AML-193 (cell line): ENCODE measurements around the gene DOCK11.

Source experiments
- DNase-seq, 2 experiments: peaks; one replicate each; lab custom pipeline; 2025; lab: John Stamatoyannopoulos, UW

The DOCK11 gene

GRCh38 chrX:118630848-118631247 lies 135.2 kb downstream of the DOCK11 start:
- DNase-seq: peak; percentile 79 to 81

- DNase-seq: peak; percentile 61 to 65
Observed at GRCh38 chrX:118631586-118631985, 136.0 kb downstream of the DOCK11 start.

DNA sequence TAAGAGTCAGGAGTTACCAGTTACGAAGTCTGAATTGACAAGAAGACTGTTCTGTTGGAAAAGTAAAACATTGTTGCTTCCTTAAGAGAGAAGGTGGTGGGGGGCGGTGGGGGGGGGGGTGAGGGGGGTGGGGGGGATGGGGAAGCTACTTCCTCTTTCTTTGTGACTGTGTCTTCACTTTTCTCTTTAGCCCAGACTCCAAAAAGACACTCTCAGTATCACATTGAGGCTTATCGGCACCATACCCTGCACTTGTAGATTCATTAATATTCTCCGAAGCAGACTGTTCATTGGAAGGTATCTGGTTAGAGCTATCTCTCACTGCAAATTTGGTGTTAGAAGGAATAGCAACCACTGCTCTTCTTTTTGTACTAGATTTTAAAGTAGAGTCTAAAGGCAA lies 137.2 kb downstream of the DOCK11 start:
- DNase-seq: peak; percentile 11 to 18

DNA sequence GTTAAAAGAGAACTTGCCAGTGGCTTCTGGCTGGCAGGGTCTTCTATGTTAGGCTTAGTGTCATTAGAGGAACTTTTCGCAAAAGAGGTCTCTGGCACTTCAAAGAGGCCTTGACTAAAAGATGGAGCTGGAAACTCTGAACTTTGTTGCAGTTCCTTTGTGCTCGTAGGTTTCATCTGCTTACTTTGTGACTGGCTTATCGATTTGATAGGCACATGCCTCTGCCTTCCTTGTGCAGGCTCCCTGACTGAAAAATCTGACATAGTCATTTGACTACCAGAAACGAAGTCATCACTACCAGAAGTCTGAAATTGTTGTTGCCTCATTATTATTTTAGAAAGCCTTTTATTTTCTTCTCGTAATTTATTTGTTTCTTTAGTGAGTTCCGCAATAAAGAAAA lies 137.9 kb downstream of the DOCK11 start:
- no peak for DNase-seq

DNA sequence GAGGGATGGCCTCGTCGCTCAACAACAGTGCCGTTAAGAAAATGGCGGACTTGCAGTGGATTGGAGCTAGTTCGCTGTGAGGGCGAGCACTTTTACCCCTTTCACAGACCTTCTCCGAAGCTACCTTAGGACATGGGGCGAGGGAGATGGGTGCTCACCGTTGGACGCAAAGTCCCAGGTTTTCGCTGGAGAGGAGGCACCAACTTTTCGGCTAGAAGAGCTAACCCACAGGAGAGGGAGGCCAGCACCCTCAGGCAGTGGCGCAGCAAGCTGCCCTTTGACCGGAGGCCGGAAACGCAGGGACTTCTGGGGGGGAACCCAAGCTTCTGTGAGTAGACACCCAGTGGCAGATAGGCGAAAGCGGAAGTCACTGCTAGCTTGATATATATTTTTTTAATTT lies 138.7 kb downstream of the DOCK11 start:
- DNase-seq: no peak

- no peak for DNase-seq
Observed at GRCh38 chrX:118637997-118638396, 142.4 kb downstream of the DOCK11 start.

GRCh38 chrX:118644378-118644777 lies 148.8 kb downstream of the DOCK11 start:
- peak; percentile 19 to 24 for DNase-seq

DNA sequence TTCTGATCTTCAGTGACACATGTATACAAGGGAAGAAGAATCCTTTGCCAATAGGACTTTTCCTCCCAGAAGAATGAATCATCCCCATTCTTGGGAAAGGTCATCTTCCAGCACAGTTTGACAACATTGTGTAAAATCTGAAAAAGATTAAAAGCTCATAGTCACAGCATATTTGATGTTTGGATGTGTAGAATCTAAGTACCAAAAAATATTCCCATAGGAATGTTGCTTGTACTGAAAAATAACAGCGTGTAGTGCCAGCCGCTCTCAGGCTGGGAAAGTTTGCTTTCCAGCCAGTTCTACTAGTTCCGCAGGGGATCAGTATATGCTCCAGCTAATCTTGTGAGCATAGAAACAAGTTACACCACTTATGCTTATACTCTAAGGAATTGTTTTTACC lies 157.1 kb downstream of the DOCK11 start:
- no peak for DNase-seq

DNA sequence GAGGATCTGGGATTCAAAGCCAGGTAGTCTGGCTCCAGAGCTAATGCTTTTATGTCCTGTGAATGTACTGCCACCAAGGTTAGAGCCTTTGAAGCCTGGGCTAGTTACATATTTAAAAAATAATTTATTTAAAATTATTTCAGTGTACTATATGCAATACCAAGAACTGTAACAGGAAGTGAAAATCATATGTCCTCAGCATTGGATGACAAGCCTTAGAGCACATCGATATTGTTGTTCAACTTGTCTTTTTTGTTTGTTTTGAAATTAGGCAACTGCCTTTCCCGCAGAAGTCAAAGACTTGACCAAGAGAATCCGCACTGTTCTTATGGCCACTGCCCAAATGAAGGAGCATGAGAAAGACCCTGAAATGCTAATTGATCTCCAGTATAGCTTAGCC lies 158.7 kb downstream of the DOCK11 start:
- DNase-seq: no peak

DNA sequence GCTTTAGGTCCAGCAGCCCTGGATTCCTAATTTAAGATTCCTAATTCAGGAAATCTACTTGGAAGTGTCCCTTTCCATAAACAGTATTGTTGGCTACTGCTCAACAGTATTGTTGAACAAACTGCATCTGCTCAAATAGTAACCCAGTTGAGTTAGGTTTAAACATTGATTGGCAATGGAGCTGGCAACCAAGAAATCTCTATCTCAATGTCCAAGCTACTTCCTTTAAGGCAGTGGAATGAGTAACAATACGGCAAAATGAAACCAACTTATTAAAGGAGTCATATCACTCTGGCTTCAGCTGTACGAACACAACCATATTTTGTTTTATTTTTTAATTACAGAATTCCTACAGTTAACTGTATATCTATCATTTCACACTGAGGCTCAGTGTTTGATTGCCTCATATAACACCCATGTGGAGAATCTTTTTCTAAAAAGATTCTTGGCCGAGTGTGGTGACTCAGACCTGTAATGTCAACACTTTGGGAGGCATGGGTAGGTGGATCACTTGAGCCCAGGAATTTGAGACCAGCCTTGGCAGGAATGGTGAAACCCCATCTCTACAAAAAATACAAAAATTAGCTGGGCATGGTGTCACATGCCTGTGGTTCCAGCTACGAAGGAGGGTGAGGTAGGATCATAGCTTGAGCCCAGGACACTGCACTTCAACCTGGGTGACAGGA lies 160.1 kb downstream of the DOCK11 start:
- DNase-seq: no peak

GRCh38 chrX:118657413-118657812 lies 161.8 kb downstream of the DOCK11 start:
- no peak for DNase-seq

DNA sequence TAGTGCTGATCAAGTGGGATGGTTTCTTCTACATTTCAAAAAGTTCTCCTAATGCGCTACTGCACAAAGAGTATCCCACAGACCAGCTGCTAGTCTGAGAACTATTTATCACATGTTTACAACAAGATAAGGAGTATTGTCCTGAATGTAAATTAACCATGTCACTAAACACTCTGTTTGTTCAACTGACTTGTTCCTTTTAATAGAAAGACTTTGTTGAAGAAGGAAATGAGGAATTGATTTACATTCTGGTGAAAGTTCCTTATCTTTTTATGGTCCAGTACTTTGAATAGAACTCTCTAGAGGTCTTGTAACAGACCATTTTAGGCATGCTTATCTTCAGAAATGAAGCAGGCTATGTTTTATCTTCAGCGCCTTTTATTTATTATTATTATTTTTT lies 164.5 kb downstream of the DOCK11 start:
- DNase-seq: no peak

DNA sequence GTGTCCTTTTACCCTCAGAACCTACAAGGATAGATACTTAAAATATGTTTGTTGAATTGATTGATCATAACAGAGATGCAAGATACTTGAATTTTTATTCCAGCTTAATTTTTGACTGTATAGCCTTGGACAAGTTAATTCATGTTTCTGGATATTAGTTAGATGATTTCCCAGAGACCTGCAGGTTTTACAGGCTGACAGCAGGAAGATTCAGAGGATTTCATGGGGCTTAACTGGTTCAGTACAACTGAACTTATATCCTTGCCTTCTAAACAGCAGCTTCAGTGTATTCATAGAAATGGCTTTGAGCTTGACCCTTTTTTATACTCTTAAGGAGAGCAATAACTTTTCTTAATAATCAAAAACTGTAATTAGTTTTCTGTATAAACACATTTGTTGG lies 169.6 kb downstream of the DOCK11 start:
- DNase-seq: no peak

DNA sequence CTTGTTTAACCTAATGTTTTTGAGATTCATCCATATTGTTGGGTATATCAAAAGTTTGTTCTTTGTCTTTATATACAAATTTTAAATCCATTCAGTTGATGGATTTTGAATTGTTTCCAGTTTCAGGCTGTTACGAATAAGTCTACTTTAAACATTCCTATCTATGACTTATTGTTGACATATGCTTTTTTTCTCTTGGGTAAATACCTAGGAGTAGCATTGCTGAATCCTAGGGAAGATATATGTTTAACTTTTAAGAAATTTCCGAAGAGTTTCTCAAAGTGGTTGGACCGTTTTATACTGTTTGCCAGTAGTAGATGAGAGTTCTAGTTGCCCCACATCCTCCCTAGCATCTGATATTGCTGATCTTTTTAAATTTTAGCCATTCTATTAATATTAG lies 170.9 kb downstream of the DOCK11 start:
- DNase-seq: no peak

DNA sequence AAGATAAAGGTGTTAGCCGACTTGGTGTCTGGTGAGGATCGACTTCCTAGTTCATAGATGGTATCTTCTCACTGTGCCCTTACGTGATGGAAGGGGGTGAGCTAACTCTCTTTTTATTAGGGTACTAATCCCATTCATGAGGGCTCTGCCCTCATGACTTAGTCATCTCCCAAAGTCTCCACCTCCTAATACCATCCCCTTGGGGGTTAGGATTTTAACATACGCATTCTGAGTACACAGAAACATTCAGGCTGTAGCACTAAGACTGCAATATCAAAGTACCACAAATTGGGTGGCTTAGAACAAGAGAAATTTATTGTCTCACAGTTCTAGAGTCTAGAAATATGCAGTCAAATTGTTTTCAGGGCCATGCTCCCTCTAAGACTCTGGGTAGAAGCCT lies 173.8 kb downstream of the DOCK11 start:
- no peak for DNase-seq

- no peak for DNase-seq
Observed at GRCh38 chrX:118675326-118675965, 179.8 kb downstream of the DOCK11 start.

DNA sequence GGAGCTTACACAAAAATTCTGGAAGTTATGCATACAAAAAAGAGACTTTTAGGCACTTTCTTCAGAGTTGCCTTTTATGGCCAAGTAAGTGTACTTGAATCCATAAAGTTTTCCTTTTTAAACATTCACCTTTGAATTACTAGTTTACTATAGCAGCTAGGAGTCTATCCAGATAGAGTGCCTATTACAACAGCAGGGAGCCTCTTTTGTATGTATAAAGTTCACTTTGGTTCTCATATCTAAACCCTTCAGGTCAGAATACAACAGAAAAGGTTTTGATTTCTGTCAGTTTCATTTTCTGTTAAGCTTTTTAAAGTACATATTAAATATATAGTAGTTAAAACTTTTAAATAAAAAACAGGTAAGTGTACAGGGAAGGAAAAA lies 180.3 kb downstream of the DOCK11 start:
- no peak for DNase-seq

GRCh38 chrX:118677318-118677717 lies 181.7 kb downstream of the DOCK11 start:
- no peak for DNase-seq

GRCh38 chrX:118679290-118679689 lies 183.7 kb downstream of the DOCK11 start:
- DNase-seq: no peak

DNA sequence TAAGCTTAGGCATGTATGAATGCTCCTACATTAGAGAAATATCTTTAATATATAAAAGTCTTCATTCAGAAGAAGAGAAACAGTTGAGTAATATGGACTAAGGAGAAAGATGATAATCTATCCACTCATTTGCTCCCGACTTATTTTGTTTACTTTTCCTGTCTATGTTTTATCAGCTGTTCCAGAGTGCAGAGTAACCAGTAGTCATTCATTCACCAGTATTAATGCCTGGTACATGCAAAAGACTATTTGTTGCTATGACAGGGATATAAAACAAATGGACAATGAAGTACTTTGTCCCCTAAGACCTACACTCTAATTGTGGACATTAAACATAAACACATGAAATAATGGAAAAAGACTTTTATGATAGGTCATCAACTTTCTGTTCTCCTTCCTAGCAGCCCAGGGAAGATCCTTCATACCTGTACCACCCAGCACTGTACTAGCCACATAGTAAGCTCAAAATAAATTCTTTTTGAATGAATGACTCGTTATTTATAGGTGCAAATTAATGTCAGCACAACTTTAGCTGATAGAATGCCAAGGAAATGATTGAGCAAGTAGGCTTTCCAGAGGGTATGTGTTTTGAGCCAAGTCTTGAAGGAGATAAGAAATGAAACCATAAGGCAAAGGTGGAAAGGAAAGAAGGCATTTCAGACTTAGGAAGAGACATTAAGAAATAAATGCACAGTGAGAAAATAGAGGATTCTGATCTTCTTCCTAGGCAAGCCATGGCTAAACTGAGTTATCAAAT lies 186.8 kb downstream of the DOCK11 start:
- no peak for DNase-seq

- DNase-seq: no peak
Observed at GRCh38 chrX:118685393-118685792, 189.8 kb downstream of the DOCK11 start.

GRCh38 chrX:118688935-118689334 lies 193.3 kb downstream of the DOCK11 start:
- DNase-seq: no peak

- no peak for DNase-seq
Observed at GRCh38 chrX:118693843-118694242, 198.2 kb downstream of the DOCK11 start.
